Uterus (tissue), 2 donors: ENCODE measurements around the gene GLP2R.

Experiments
- CTCF ChIP-seq, 4 experiments: fragments of 200-600 bp in 2 of 4; fragments of 450-650 bp in 2 of 4; sonication (generic) in 2 of 4; IDR thresholded peaks; one replicate each; pipeline ENCODE4 v1.5.1; 2016 to 2019; ENCODE audit warnings: antibody characterized with exemption in 4 of 4, mild to moderate bottlenecking in 2 of 4, moderate library complexity in 1 of 4
- POLR2A ChIP-seq, 2 donors: fragments of 450-650 bp; IDR thresholded peaks; one replicate each; pipeline ENCODE4 v1.6.1; 2016; ENCODE audit warnings: antibody characterized with exemption in 2 of 2, mild to moderate bottlenecking in 1 of 2, moderate library complexity in 1 of 2

DNA sequence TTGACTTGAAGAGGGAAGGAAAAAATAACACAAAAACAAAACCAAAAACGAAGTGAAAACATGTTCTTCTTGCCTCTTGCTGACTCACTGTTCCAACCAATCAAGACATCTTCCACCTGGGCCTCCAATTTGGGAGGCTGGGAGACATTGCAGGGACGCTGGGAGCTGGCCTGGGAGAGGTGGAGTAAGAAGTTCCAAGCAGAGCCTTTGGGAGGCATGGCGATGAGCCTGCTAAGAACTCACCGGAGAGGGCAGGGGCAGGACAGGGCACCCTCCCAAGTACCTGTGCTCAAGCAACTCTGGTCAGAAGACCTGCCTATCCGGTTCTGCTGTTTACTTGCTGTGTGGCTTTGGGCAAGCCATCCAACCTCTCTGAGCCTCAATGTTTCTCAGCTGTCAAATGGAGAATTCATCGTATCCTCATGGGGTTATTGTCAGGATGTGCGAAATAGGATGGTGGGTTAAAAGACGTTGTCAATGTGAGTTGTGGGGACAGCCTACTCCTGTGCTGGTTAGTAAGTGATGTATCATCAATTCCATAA is 856 bp upstream of the GLP2R start:
- no peak for TF ChIP-seq CTCF (IDR thresholded peaks at IDR 0.05)
- no peak for TF ChIP-seq POLR2A (IDR thresholded peaks at IDR 0.05)
